ENCODE data around the gene SLITRK4.

- TF ChIP-seq POLR2AphosphoS5 (IDR thresholded peaks at IDR 0.05) (no peak), CTCF (IDR thresholded peaks at IDR 0.05) (no peak), EP300 (IDR thresholded peaks at IDR 0.05) (no peak), POLR2A (IDR thresholded peaks at IDR 0.05) (no peak)
Observed at GRCh38 chrX:143648705-143649104, 12.8 kb upstream of the SLITRK4 start.
